Daoy (cell line): Measurements from ENCODE around the gene TATDN3. TPM values are rescaled to one million over a fixed set of nuclear protein-coding genes. Genes with fewer than 3 reads are reported as not detected.
"Not testable (repeated sequence)": the region's sequence is repeated elsewhere in the genome, so short reads cannot be mapped to it uniquely, and the experiment has no call there.

Experiments used
- DNase-seq: peaks from one replicate; pipeline ENCODE4 v3.0.0-alpha.2; 2015; ENCODE audit warnings: low read depth
- total RNA-seq: library from RNA; depleted of rRNA; stranded (reverse); fragments of >200 nt; shearing (Covaris generic); gene quantifications from 2 replicates; pipeline ENCODE4 v1.2.3, GENCODE V29; 2014

The TATDN3 gene
- total RNA-seq, 1 experiment from 2014 or later = 18.7 TPM

DNA sequence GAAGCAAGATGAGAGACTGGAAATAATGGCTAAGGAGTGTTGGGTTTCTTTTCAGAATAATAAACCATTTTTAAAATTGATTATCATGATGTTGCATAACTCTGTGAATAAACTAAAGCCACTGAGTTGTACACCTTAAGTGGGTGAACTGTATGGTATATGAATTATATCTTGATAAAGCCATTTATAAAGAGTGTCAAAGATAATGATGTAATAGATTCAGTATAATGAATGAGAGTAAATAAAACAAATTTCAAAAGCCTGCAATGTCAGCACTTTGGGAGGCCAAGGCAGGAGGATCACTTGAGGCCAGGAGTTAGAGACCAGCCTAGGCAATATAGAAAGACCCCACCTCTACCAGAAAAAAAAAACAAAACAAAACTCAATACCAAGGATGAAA is 16.5 kb upstream of the TATDN3 start:
- no peak for DNase-seq

DNA sequence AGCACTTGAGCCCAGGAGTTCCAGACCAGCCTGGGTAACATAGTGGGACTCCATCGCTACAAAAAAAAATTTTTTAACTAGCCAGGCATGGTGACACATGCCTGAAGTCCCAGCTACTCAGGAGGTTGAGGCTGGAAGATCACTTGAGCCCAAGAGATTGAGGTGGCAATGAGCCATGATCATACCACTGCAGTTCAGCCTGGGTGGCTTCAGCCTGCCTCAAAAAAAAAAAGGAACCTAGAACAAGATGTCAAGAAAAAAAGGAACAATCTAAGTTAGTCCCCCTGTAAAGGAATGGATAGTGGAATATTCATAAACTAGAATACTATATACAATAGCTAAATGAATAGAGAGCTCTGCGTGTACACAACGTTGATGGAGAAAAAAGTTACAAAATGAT is 14.5 kb upstream of the TATDN3 start:
- no peak for DNase-seq

DNA sequence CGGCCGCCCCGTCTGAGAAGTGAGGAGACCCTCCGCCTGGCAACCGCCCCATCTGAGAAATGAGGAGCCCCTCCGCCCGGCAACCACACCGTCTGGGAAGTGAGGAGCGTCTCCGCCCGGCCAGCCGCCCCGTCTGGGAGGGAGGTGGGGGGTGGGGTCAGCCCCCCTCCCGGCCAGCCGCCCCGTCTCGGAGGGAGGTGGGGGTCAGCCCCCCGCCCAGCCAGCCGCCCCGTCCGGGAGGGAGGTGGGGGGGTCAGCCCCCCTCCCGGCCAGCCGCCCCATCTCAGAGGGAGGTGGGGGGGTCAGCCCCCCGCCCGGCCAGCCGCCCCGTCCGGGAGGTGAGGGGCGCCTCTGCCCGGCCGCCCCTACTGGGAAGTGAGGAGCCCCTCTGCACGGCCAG is 12.6 kb upstream of the TATDN3 start:
- DNase-seq = not testable (repeated sequence)

DNA sequence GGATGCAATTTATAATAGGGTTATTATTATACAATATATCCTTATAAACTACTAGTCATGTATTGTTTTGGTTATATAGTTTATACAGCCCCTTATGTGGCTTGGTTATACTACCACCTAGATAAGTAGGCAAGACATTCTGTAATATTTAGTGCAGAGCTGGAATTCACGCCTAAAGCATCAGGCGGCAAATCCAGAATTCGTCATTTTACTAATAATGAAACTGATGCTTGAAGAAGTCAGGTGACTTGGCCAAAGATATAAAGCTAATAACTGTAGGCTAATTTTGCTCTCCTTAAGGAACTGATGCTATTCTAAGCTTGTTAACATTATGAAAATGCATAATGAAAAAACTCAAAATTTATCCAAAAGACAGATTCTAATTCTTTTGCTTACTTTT is 10.9 kb upstream of the TATDN3 start:
- no peak for DNase-seq

DNA sequence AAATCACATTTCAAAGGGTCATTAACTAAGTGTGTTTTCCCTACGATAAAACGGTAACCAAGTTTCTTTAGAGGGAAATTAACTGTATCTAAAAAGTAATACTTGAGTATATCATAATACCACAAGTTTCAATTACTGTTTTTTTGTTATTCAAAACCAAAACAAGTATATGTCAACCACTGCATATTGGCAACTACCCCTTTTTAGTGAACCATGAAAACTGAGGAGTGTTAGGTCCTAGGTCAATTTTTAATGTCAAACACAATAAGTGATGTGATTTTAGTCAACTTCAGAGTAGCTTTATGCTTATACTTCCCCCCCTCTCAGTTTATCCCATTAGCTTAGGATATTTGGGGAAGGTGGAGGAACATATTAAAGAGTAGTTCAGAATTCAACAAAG is 10.5 kb upstream of the TATDN3 start:
- DNase-seq = no peak

DNA sequence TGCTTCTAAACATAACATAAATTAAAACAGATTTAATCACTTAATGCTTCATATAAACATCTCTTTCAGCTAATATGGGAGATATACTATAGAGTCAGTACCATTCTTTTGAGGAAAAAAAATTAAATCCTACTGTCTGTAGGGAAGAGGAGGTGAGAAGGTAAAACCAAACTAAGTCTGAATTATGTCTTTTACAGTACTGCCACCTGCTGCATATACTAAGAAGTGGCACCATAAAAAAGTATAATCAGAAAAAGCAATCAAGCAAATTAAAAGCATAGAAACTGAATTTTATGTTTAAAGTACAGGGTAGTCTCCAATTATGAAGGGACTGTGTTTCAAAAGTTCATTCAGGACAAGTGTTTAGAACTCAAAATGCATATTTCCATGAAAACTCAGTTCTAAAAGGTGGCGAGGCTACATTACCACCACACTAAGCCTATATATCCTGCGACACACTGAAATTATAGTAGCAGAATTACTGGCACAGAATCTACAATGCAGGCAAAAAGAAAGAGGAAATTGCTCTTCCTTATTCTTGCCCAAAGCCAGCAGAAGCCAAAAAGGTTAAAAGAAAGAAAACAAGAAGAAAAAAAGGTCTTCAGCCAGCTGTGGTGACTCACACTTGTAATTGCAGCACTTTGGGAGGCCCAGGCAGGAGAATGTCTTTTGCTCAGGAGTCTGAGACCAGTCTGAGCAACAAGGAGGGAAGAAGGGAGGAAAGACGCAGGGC is 9.1 kb upstream of the TATDN3 start:
- peak; percentile 28 for DNase-seq

DNA sequence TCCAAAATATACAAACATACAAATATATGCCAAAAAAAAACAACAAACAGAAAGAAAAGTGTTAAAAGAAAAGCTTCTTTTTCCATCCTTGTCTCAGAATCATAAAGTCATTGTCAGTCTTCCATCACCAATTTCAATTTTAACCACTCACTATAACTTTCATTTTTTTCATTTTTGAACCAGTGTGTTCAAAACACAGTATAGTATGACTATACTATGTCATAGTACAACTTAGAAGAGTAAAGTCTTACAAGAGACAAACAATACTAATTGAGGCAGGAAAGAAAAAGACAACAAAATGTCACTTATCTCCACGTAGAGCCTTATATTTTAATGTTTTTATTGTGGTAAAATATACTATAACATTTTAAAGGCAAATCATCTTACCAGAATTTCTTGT is 7.7 kb upstream of the TATDN3 start:
- no peak for DNase-seq

DNA sequence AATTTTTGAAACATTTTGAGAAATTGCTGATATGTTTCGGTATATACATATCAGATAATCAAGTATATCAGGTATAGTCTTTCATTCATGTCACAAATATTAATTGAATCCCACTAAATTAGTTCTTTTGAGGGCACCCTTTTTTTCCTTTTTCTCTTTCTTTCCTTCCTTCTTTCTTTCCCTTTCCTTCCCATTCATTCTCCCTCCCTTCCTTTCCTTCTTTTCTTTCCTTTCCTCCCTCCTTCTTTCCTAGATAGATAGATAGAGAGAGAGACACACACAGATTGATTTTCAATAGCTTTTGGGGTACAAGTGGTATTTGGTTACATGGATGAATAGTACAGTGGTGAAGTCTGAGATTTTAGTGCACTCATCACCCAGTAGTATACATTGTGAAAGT is 5.8 kb upstream of the TATDN3 start:
- DNase-seq = no peak

DNA sequence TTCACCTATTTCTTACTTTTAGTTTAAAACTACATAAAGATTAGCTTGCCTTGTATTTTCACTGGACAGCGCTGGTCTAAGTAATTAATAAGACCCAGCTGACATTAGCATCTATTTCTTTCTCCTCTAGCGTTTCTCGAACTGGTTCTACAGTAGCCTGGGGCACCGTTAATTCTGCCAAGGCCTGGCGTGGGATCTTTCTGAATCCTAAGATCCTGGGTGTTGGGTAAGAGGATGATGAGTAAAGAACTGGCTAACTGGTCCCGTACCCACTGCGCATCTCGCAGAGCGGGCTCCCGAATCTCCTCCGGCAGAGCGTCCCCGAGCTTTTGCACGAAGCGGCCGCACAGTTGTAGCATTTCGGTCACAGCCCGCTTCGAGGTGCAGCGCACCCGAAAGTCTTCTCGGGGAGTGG is 426 bp upstream of the TATDN3 start:
- no peak for DNase-seq

DNA sequence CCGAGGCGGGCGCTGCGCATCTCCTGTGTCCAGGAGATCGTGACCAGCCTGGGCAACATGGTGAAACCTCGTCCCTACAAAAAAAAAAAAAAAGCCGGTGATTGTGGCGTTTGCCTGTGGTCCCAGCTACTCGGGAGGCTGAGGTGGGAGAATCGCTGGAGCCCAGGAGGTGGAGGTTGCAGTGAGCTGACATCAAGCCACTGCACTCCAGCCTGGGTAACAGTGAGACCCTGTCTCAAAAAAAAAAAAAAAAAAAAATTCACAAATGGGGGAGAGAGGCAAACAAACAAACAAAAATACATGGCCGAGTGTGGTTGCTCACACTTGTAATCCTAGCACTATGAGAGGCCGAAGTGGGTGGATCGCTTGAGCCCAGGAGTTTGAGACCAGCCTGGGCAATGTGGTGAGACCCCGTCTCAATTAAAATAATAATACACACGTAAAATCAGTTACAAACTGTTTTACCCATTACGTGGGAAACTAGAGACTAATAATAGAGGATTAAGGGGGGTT is 758 bp downstream of the TATDN3 start:
- no peak for DNase-seq

DNA sequence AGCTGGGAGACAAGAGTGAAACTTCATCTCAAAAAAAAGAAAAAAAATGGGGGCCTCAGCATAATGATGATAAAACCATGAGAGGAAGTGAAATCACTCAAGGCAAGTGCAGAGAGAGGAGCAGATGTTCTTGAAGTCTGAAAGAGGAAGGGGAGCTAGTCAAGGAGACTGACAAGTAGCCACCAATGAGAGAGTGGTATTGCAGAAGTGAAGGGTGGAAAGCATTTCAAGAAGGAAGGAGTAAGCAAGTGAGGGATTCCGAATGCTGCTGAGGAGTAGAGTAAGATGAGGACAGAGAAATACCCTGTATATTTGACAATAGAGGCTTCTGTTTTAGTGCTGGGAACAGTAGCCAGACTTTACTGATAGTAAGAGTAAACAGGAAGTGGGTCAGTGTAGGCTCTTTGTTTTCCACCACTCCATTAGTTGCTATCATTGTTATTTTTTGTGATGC is 2.9 kb downstream of the TATDN3 start:
- no peak for DNase-seq

DNA sequence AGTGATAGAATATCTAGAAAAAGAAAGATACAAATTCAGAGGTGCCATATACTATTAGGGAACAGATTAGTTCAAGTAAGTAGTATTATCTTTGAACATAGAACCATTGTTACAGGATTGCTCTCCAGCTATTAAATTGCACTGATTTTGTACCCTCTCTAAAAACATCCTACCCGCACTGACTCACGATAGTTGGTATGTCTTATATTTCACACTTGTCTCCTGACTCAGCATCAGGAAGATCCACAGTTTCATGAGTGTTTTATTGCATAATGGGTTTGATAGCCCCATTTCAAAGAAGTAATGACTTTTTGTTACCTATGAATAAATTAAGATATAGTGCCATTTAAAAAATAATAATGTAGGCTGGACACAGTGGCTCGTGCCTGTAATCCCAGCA is 6.0 kb downstream of the TATDN3 start:
- DNase-seq = no peak

DNA sequence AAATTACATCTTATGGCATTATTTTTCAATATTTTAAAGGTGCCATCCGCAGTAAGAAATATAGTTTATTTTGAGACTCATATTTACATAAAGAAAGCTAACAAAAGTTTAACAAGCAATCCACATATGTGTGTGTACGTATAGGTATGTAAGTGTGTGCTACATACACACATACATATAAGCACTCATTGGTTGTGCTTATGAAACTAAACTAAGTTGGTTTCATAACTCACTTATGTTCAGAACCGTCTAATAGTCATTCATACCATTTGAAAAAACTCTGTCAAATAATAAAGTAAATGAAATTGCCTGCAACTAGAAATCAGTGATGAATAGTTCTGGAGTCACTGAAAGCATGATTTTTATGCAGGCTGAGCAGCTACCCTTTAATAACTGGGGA is 14.1 kb downstream of the TATDN3 start:
- no peak for DNase-seq

DNA sequence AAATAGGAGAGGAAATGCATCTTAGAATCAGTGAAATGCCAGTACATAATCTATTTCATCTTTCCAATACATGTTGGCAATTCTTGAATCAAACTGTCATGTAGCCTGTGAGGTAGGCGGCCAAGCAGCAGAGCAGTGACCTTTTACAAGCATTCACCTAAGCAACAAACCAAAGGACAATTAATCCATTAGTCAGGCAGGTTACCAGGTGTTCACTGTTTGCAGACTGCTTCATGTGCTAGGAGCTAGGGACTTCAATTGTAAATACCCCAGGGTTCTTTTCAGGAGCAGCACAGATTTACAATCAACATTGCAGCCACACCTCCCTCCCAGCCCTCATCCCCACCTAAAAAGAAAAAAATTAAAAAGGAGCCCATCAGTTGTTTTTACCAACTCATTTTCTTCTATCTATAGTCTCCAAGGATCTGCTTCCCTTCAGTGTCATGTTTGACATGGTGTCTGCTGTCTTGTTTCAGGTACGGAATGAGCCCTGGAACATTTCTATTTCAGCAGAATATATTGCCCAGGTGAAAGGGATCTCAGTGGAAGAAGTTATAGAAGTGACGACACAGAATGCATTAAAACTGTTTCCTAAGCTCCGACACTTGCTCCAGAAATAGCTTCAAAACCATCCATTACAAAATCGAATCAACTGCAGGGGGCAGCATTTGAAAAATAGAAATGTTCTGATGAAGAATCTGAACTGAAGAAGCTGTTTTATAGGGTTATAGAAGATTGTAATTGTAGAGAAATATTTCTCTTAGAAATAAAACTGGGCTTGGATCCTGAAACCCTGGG is 23.0 kb downstream of the TATDN3 start:
- DNase-seq = no peak

DNA sequence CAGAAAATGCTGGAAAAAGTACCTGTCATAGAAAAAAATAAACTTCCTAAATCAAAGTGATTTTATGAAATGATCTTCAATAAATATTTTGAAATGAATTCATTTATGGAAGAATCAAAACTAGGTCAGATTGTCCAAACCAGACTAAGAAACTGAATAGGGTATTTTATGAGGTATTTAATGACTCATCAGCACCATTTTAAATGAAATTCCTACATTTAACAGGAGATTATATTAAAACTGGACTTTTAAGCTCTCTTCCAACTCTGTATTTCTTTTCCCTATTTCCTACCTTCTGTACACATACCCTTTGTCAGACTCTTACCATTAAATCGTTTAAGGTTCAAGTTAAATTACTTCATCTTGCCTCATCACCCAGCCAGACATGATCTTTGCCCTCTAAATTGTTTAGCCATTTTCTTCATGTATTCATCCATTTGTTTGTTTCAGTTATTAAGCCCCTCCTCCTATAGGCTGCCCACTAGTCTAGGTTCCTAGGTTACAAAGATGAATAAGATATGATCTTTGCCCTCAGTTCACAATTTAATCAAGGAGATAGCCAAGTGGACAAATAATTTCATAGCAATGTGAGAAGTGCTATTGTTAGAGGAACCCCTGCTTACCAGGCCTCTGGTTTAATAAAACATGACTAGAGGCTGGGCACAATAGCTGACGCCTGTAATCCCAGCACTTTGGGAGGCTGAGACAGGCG is 25.0 kb downstream of the TATDN3 start:
- no peak for DNase-seq

DNA sequence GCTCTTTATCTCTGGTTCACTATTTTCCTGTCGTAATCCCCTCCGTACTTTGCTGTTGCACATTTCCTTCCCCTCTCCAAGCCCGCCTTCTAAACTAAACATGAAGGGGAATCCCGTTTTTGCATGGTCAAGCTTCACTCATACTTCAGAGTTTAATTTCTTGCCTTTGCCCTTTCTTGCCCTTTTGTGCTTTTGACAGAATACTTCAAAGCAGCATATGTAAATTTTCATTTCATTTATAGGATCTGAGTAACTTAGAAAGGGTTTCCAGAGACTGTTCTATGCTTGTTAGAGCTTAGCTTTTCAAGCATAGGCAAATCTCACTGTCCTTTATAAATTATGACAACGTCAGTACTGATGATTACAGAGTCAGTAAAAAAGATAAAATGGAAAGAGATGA is 28.0 kb downstream of the TATDN3 start:
- no peak for DNase-seq

DNA sequence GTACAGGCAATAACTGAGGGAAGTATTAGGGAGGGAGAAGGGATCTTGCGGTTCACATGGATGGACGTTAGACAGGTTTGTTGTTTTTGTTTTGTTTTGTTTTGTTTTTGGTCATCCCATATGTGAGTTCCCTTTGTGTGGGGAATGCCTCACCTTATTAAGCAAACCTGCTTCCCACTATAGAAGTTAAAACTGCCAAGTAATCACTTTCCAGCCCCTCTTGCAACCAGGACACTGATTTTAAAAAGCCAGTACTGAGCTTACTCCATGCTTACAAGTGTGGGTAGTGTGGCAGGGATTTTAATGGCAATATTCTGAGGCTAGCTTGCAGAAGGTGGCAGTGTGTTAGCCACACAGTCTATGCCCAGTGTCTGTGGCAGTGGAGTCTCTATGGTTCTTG is 29.3 kb downstream of the TATDN3 start:
- DNase-seq = no peak

DNA sequence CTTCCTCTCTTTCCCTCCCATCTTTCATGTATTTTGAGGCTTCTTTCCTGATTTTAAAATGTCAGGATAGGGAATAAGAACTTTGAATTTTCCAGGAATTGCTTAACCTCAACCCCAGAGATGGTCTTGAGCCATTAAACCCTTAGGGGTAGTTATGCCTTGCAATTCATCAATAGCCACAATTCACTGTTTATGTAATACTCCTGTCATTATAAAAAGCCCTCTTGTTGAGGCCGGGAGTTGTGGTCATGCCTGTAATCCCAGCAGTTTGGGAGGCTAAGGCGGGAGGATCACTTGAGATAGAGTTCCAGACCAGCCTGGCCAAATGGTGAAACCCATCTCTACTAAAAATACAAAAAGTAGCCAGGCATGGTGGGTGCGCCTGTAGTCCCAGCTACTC is 31.3 kb downstream of the TATDN3 start:
- DNase-seq = no peak

DNA sequence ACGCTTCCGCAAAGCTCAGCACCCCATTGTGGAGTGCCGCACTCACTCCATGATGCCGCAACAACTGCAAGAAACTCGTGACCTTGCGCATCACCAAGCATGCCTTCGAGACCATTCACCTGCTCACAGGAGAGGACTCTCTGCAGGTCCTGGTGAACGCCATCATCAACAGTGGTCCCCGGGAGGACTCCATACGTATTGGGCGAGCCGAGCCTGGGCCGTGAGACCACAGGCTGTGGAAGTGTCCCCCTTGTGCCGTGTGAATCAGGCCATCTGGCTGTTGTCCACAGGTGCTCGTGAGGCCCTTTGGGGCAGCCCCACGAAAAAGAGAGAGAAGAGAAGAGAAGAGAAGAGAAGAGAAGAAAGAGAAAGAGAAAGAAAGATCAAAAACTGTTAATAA is 32.5 kb downstream of the TATDN3 start:
- DNase-seq = no peak

DNA sequence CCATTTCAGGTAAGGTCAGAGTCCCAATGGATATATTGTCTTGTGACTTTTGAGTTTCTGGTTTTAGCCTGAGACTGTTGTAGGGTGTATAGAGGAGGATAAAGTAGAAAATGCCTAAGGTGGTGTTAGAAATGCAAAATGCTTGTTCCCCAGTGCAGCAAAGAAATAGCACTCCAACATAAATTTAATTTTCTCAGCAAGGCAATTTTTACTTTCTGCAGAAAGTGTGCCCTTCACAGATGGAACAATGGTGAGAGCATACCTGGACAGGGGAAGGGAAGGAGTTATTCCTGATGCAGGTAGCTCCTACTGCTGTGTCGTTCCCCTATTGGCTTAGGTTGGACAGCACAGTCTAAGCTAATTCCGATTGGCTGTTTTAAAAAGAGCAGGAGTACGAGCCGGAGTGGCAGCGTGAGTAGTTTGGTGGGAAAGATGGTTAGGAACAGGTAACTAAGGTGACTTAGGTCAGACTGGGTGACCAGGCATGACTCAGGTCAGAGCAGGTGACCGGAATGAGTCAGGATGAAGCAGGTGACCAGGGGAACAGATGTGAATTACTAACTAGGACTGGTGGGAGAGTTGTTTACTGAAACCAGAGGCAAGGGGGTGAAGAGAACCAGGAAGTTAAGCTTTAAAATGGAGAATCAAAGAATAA is 34.2 kb downstream of the TATDN3 start:
- DNase-seq = no peak

DNA sequence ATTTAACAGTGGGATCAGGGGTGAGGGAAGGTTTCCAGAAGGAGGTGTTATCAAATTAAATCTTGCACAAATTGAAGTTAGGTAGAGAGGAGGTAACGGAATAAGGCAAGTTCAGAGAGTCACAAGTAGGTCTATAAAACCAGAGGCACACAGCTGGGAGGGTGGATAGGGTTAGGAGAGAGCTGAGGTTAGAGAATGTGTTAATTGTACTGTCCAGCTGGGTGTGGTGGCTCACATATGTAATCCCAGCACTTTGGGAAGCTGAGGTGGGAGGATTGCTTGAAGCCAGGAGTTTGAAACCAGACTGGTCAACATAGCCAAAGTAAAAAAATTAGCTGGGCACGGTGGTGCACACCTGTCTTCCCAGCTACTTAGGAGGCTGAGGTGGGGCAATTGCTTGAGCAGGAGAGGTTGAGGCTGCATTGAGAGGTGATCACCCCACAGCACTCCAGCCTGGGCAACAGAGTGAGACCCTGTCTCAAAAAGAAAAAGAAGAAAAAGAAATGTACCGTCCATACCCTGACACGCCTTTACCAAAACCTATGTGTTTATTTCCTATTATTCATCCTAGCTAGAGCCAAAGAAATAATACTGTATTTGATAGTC is 35.6 kb downstream of the TATDN3 start:
- no peak for DNase-seq
